Activated CD8-positive, alpha-beta T cell treated with anti-CD3 and anti-CD28 coated beads for 36 hours (primary cell): ENCODE measurements around the gene EED. TPM values are rescaled to one million over a fixed set of nuclear protein-coding genes. Genes with fewer than 3 reads are reported as not detected.
"Not testable (repeated sequence)": the region's sequence is repeated elsewhere in the genome, so short reads cannot be mapped to it uniquely, and the experiment has no call there.

Experiments used
- ATAC-seq: fragments of 200-7000 bp; cut with Tn5 transposase; one replicate; pipeline ENCODE4 v1.10.0; 2021; ENCODE audit warnings: mild to moderate bottlenecking, moderate library complexity
- CTCF ChIA-PET: fragments of 350-600 bp; sonication (Branson Sonifier 250); formaldehyde crosslinking; loops from one replicate; lab custom pipeline; 2021; ENCODE audit warnings: antibody characterized with exemption; lab: Charles Lee
- POLR2A ChIA-PET: fragments of 350-600 bp; sonication (Branson Sonifier 250); formaldehyde crosslinking; loops from one replicate; lab custom pipeline; 2021; ENCODE audit warnings: antibody characterized with exemption; lab: Charles Lee
- DNase-seq: peaks from one replicate; pipeline ENCODE4 v3.0.0-alpha.2; 2020
- H3K27ac Mint-ChIP-seq: one replicate; pipeline ENCODE4 v1.8.0; 2021; ENCODE audit warnings: mild to moderate bottlenecking, mixed read lengths
- H3K27me3 Mint-ChIP-seq: one replicate; pipeline ENCODE4 v1.8.0; 2021; ENCODE audit warnings: mixed read lengths
- H3K36me3 Mint-ChIP-seq: one replicate; pipeline ENCODE4 v1.8.0; 2021; ENCODE audit warnings: low read depth, mixed read lengths
- H3K4me1 Mint-ChIP-seq: one replicate; pipeline ENCODE4 v1.8.0; 2021; ENCODE audit warnings: low read depth, mixed read lengths
- H3K4me3 Mint-ChIP-seq: one replicate; pipeline ENCODE4 v1.8.0; 2021; ENCODE audit warnings: mild to moderate bottlenecking, moderate library complexity, mixed read lengths
- H3K9me3 Mint-ChIP-seq: one replicate; pipeline ENCODE4 v1.8.0; 2021; ENCODE audit warnings: mixed read lengths
- CTCF ChIP-seq: fragments of 200-600 bp; IDR thresholded peaks from one replicate; pipeline ENCODE4 v1.8.0; 2022; ENCODE audit warnings: antibody characterized with exemption, mild to moderate bottlenecking
- intact Hi-C: fragments of 100-400 bp; cut with micrococcal nuclease; formaldehyde crosslinking; loops from one replicate; pipeline ENCODE4 v1.10.0; 2022
- total RNA-seq, 2 experiments: library from RNA; stranded (reverse); gene quantifications; one replicate each; pipeline ENCODE4 v1.2.3, GENCODE V29; 2021

EED gene
- total RNA-seq, 2 experiments from 2014 or later, result 114 to 117 TPM

GRCh38 chr11:86287468-86287796 is 42.9 kb downstream of the EED start:
- peaks cover 75% of the 10 kb centered on the region for H3K4me1 Mint-ChIP-seq
- ATAC-seq, result no peak
- intact Hi-C loops, result loop anchor here (5.0 kb wide), 4 partner anchors 40 to 340 kb away; partner anchors contain the start of gene PICALM
- ChIA-PET POLR2A (interaction anchor here (0.6 to 1.7 kb wide), 10 partner anchors 13 to 246 kb away, joined by 3 to 8 read pairs (median 3); partner anchors contain the start of gene HIKESHI), CTCF (interaction anchor here (0.9 to 1.9 kb wide), 5 partner anchors 12 to 247 kb away, joined by 3 to 7 read pairs (median 3); no protein-coding TSS in a partner anchor)
- peak overlapping the region; percentile 78 for H3K27ac Mint-ChIP-seq
- DNase-seq, result no peak
- H3K9me3 Mint-ChIP-seq, result peaks cover 4% of the 10 kb centered on the region
- peak overlapping the region; percentile 51 for H3K4me3 Mint-ChIP-seq
- peaks cover 30% of the 10 kb centered on the region for H3K36me3 Mint-ChIP-seq
- TF ChIP-seq CTCF, result no peak
- H3K27me3 Mint-ChIP-seq, result no peaks in the 10 kb centered on the region

GRCh38 chr11:86288776-86289507 is 44.4 kb downstream of the EED start:
- ChIA-PET CTCF (interaction anchor here (0.8 to 2.1 kb wide), 7 partner anchors 12 to 434 kb away, joined by 3 to 12 read pairs (median 4); partner anchors contain the start of gene CCDC83), POLR2A (interaction anchor here (0.7 to 1.7 kb wide), 11 partner anchors 9 to 245 kb away, joined by 3 to 8 read pairs (median 3); no protein-coding TSS in a partner anchor)
- intact Hi-C loops, result loop anchor here (5.0 kb wide), 4 partner anchors 42 to 342 kb away; partner anchors contain the start of gene PICALM
- DNase-seq (peak; percentile 48), ATAC-seq (no peak)
- Mint-ChIP-seq H3K4me3 (no peak overlapping the region), H3K36me3 (peaks cover 24% of the 10 kb centered on the region), H3K27me3 (no peaks in the 10 kb centered on the region), H3K9me3 (peaks cover 6% of the 10 kb centered on the region), H3K4me1 (peaks cover 74% of the 10 kb centered on the region), H3K27ac (peak overlapping the region; percentile 77)
- TF ChIP-seq CTCF, result no peak

- ChIA-PET POLR2A (interaction anchor here (0.7 to 1.5 kb wide), 8 partner anchors 8 to 245 kb away, joined by 3 to 4 read pairs (median 3); no protein-coding TSS in a partner anchor), CTCF (interaction anchor here (0.8 to 2.1 kb wide), 4 partner anchors 11 to 435 kb away, joined by 3 to 12 read pairs (median 6); partner anchors contain the start of gene CCDC83)
- not testable (repeated sequence) for H3K4me3 Mint-ChIP-seq, ATAC-seq, H3K9me3 Mint-ChIP-seq, H3K27me3 Mint-ChIP-seq
- peaks cover 71% of the 10 kb centered on the region for H3K4me1 Mint-ChIP-seq
- peak overlapping the region; percentile 77 for H3K27ac Mint-ChIP-seq
- peak; percentile 54 for DNase-seq
- peaks cover 17% of the 10 kb centered on the region for H3K36me3 Mint-ChIP-seq
- intact Hi-C loops, result loop anchor here (5.0 to 10.0 kb wide), 6 partner anchors 42 to 535 kb away; partner anchors contain the start of genes CCDC83 and PICALM
These were observed 45.1 kb downstream of the EED start for GRCh38 chr11:86289508-86290280.

GRCh38 chr11:86291466-86292262 is 47.1 kb downstream of the EED start:
- no peak overlapping the region for H3K4me3 Mint-ChIP-seq
- ChIA-PET POLR2A (interaction anchor here (1.0 to 1.4 kb wide), 3 partner anchors 10 to 437 kb away, joined by 3 read pairs; partner anchors contain the start of genes CCDC83 and HIKESHI), CTCF (interaction anchor here (0.6 to 3.0 kb wide), 18 partner anchors 8 to 437 kb away, joined by 3 to 13 read pairs (median 4); partner anchors contain the start of genes CCDC83 and HIKESHI)
- ATAC-seq, result peak; percentile 43
- peak; percentile 85 for DNase-seq
- intact Hi-C loops, result loop anchor here (2.0 to 10.0 kb wide), 3 partner anchors 249 to 537 kb away; partner anchors contain the start of gene CCDC83
- H3K36me3 Mint-ChIP-seq, result peaks cover 13% of the 10 kb centered on the region
- peak overlapping the region; percentile 83 for H3K27ac Mint-ChIP-seq
- peak; percentile 86 for TF ChIP-seq CTCF
- H3K27me3 Mint-ChIP-seq, result peaks cover 1% of the 10 kb centered on the region
- peaks cover 59% of the 10 kb centered on the region for H3K4me1 Mint-ChIP-seq
- H3K9me3 Mint-ChIP-seq, result peaks cover 4% of the 10 kb centered on the region
